BLaER1 treated with 17β-estradiol and CSF1 and Interleukin-3, amounts not matched to agents 10 nM and 100 nM (cell line): Measurements from ENCODE around the gene ADGRL2.

Experiments used
- H3K27ac ChIP-seq, 11 experiments: shearing (Covaris generic); formaldehyde crosslinking; 2 replicates each; pipeline ENCODE4 v1.8.1; 2022
- H3K27me3 ChIP-seq, 11 experiments: shearing (Covaris generic); formaldehyde crosslinking; 2 replicates each; pipeline ENCODE4 v1.8.1; 2022
- H3K36me3 ChIP-seq, 11 experiments: shearing (Covaris generic); formaldehyde crosslinking; 2 replicates each; pipeline ENCODE4 v1.8.1; 2022
- H3K4me1 ChIP-seq, 10 experiments: shearing (Covaris generic); formaldehyde crosslinking; 2 replicates each; pipeline ENCODE4 v1.8.1; 2022
- H3K4me2 ChIP-seq, 11 experiments: shearing (Covaris generic); formaldehyde crosslinking; 2 replicates each; pipeline ENCODE4 v1.8.1; 2022
- H3K4me3 ChIP-seq, 10 experiments: shearing (Covaris generic); formaldehyde crosslinking; 2 replicates each; pipeline ENCODE4 v1.8.1; 2022
- H3K9ac ChIP-seq, 11 experiments: shearing (Covaris generic); formaldehyde crosslinking; 2 replicates each; pipeline ENCODE4 v1.8.1; 2022
- H3K9me3 ChIP-seq, 11 experiments: shearing (Covaris generic); formaldehyde crosslinking; replicated peaks in 1 of 11; 2 replicates each; pipeline ENCODE4 v1.8.1; 2022
- H4K20me1 ChIP-seq, 11 experiments: shearing (Covaris generic); formaldehyde crosslinking; 2 replicates each; pipeline ENCODE4 v1.8.1; 2022
- Cebpa-rat ChIP-seq, 11 experiments: shearing (Covaris generic); IDR thresholded peaks; 2 replicates each; pipeline ENCODE4 v1.8.1; 2022

The ADGRL2 gene

DNA sequence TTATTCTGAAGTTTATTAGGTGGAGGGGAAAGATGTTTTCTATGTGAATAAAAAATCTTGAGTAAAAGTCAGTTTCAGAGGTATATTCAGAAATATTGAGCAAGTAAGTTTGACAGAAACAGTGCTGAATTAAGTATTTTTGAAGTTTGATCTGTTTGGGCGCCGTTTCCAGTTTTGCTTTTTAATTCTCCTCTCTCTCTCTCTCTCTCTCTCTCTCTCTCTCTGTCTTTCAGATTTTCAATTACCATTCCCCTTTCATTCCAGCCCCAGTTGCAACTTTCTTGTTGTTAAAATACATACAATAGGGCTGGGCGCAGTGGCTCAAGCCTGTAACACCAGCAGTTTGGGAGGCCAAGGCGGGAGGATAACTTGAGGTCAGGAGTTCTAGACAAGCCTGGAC, 24.0 kb downstream of the ADGRL2 start:
- Histone ChIP-seq H3K9ac (no peak overlapping the region), H4K20me1 (no peaks in the 10 kb centered on the region), H3K36me3 (no peaks in the 10 kb centered on the region), H3K4me3 (no peak overlapping the region), H3K9me3 (no peaks in the 10 kb centered on the region), H3K27me3 (no peaks in the 10 kb centered on the region), H3K4me1 (no peaks in the 10 kb centered on the region), H3K4me2 (no peak overlapping the region), H3K27ac (no peak overlapping the region)
- no peak for TF ChIP-seq Cebpa-rat (IDR thresholded peaks at IDR 0.05)

DNA sequence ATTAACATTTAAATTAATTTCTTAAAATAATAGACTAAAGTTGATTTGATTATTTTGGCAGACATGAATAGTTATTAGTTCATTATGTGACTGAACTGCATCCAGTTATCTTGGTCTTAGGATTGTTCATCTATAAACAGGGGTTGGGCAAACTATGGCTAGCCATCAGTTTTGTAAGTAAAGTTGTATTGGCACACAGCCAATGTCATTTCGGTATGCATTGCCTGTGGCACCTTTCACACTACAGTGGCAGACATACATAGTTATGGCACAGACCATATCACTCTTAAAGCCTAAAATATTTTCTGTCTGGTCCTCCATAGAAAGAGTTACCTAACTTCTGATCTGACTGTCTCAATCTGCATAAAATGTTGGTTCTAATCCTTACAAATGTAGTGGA, 27.2 kb downstream of the ADGRL2 start:
- H3K4me2 ChIP-seq = no peak overlapping the region
- no peaks in the 10 kb centered on the region for H3K27me3 ChIP-seq
- TF ChIP-seq Cebpa-rat (IDR thresholded peaks at IDR 0.05) = no peak
- H4K20me1 ChIP-seq = no peaks in the 10 kb centered on the region
- H3K4me3 ChIP-seq = no peak overlapping the region
- H3K9me3 ChIP-seq = no peaks in the 10 kb centered on the region
- no peaks in the 10 kb centered on the region for H3K36me3 ChIP-seq
- no peaks in the 10 kb centered on the region for H3K4me1 ChIP-seq
- H3K9ac ChIP-seq = no peak overlapping the region
- H3K27ac ChIP-seq = no peak overlapping the region

DNA sequence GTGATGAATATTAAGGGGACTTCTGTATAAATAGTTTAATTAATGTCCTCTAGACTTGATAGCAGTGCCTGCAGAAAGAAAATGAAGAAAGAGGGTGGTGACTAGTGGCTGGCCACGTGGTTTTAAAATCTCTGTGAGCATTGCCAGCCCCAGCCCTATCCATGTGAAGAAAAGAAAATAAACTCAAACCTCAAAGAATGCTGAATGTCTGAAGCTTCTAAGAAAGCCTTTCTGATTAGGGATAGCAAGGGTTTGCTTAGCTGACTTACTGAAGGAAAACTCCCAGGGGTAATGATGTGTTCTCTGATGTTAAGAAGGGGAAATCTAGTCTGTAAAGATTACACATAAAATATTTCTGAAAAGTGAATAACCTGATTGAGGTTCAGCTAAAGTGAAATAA, 31.8 kb downstream of the ADGRL2 start:
- Histone ChIP-seq H3K4me1 (peaks cover 0 to 21% (median 12%) of the 10 kb centered on the region in 10 experiments; a peak in 12 of 20 replicates), H3K9me3 (no peaks in the 10 kb centered on the region), H3K36me3 (no peaks in the 10 kb centered on the region), H3K27me3 (peaks cover 0 to 9% (median 0%) of the 10 kb centered on the region in 11 experiments; a peak in 2 of 22 replicates), H3K27ac (no peak overlapping the region), H3K4me3 (no peak overlapping the region), H4K20me1 (no peaks in the 10 kb centered on the region), H3K9ac (no peak overlapping the region), H3K4me2 (no peak overlapping the region)
- no peak for TF ChIP-seq Cebpa-rat (IDR thresholded peaks at IDR 0.05)

DNA sequence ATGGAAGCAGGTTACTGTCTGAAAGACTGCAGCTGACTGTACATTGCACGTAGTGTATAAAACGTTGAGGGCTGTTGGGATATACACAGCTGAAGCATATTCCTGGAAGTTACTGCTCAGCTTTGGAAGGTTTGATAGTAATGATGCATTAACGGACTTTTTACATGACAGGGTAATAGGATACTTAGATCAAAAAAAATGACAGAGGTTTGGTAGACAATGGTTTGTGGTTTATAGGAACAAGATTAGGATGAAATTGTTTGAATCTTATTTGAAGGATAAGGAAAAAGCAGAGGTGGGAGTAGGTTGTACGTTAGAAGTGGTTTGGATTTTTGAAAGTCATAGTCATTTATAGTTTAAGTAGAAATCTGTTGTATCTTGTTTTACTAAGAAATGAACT, 33.0 kb downstream of the ADGRL2 start:
- peaks cover 0 to 9% (median 0%) of the 10 kb centered on the region in 11 experiments; a peak in 2 of 22 replicates for H3K27me3 ChIP-seq
- H3K9ac ChIP-seq = no peak overlapping the region
- H4K20me1 ChIP-seq = no peaks in the 10 kb centered on the region
- H3K36me3 ChIP-seq = no peaks in the 10 kb centered on the region
- no peaks in the 10 kb centered on the region for H3K9me3 ChIP-seq
- H3K4me1 ChIP-seq = peaks cover 0 to 21% (median 12%) of the 10 kb centered on the region in 10 experiments; a peak in 12 of 20 replicates
- H3K4me3 ChIP-seq = no peak overlapping the region
- H3K27ac ChIP-seq = no peak overlapping the region
- TF ChIP-seq Cebpa-rat (IDR thresholded peaks at IDR 0.05) = no peak
- H3K4me2 ChIP-seq = no peak overlapping the region

DNA sequence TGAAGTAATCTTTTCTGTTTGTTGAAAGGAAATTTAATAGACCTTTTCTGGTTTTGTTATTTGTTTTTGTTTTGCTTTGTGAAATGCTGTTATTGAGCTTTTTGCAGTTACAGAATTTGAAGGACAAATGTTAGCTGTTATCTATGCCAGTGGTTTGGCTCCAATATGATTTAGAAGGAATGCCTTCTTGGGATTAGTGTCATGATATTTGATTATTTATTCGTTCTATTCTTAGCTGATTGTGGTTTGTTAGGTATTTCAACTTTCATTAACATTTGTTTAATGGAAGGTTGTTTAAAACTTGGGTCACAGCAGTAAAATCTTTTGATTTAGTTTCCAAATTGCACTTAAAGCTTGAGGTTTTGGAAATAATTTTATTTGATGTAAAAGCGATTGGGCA, 33.5 kb downstream of the ADGRL2 start:
- Histone ChIP-seq H4K20me1 (no peaks in the 10 kb centered on the region), H3K4me3 (no peak overlapping the region), H3K9me3 (no peaks in the 10 kb centered on the region), H3K4me2 (peak overlapping the region in 4 of 11 experiments; percentile 6 to 49 (median 30); a peak in 6 of 22 replicates), H3K9ac (no peak overlapping the region), H3K4me1 (peaks cover 0 to 21% (median 12%) of the 10 kb centered on the region in 10 experiments; a peak in 12 of 20 replicates), H3K27ac (no peak overlapping the region), H3K36me3 (no peaks in the 10 kb centered on the region), H3K27me3 (peaks cover 0 to 9% (median 0%) of the 10 kb centered on the region in 11 experiments; a peak in 2 of 22 replicates)
- TF ChIP-seq Cebpa-rat (IDR thresholded peaks at IDR 0.05) = no peak

DNA sequence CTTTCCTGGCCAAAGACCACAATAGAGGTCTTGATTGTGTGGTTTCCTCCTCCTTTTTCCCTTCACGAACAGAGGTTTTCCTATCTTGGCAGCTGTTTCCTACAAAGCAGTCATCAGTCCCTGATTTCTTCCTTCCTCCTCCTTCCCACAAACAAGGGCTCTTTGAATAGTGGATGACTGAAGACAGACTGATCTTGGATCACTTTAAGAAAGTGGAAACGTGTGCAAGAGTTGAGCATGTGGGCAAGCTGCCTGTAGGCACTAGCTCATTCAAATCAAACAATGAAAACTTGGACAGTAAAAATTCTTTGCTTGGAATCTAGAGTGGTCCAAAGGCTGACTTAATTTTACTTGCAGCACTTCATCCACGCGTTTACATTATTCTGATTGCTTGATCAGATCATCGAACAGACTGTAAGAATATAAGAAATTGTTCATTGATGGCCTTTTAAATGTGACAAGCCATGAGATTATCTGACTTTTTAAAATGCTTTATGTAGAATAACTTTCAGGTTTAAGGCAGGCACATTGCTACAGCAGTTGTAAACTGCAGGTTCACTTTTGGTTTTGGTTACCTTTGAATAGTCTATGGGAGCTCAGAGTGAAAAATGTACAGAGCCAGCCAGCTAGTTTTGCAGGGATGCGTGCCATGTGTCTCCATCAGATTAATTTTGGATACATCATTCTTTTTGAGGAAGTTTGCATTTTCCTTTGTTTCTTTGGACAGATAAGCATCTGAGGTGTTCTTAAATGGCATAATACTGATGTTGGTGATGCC, 34.4 kb downstream of the ADGRL2 start:
- TF ChIP-seq Cebpa-rat (IDR thresholded peaks at IDR 0.05) = no peak
- Histone ChIP-seq H3K4me2 (peak overlapping the region in 9 of 11 experiments; percentile 25 to 61 (median 49); a peak in 17 of 22 replicates), H3K9ac (no peak overlapping the region), H3K27ac (no peak overlapping the region), H3K9me3 (no peaks in the 10 kb centered on the region), H3K4me3 (no peak overlapping the region), H4K20me1 (no peaks in the 10 kb centered on the region), H3K27me3 (peaks cover 0 to 9% (median 0%) of the 10 kb centered on the region in 11 experiments; a peak in 2 of 22 replicates), H3K36me3 (no peaks in the 10 kb centered on the region), H3K4me1 (peaks cover 0 to 21% (median 12%) of the 10 kb centered on the region in 10 experiments; a peak in 12 of 20 replicates)

DNA sequence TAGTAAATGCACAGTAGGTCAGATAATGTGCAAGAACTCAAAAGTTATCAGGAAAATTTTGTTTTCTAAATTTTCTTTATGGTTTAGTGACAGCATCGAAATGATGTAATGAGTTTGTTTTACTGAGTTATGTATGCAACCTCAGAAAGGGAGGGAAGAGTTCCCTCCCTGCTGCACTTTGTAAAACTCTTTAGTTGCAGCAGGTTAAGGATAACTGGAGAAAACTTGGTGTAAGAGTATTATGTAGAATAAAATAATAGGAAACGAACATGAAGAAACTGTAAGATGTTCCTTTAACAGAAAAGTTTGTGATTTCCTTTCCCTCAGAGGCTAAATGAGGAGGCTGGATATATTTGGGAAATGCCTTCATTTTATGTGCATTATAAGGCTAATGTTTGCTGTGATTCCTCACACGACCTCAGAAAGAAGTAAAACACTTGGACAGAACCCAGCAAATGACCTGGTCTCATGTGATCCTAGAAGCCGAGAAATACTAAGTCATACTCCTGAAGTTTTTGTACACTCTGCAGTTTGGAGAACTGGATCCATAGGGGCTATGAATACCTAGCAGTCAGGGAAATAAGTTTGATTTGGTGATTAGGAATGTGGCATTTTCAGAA, 35.4 kb downstream of the ADGRL2 start:
- Histone ChIP-seq H3K4me1 (peaks cover 0 to 21% (median 12%) of the 10 kb centered on the region in 10 experiments; a peak in 12 of 20 replicates), H3K4me2 (peak overlapping the region in 2 of 11 experiments; percentile 49 to 51; a peak in 3 of 22 replicates), H3K9ac (no peak overlapping the region), H3K9me3 (no peaks in the 10 kb centered on the region), H3K27ac (no peak overlapping the region), H3K4me3 (no peak overlapping the region), H3K27me3 (peaks cover 0 to 9% (median 0%) of the 10 kb centered on the region in 11 experiments; a peak in 2 of 22 replicates), H4K20me1 (no peaks in the 10 kb centered on the region), H3K36me3 (no peaks in the 10 kb centered on the region)
- no peak for TF ChIP-seq Cebpa-rat (IDR thresholded peaks at IDR 0.05)

DNA sequence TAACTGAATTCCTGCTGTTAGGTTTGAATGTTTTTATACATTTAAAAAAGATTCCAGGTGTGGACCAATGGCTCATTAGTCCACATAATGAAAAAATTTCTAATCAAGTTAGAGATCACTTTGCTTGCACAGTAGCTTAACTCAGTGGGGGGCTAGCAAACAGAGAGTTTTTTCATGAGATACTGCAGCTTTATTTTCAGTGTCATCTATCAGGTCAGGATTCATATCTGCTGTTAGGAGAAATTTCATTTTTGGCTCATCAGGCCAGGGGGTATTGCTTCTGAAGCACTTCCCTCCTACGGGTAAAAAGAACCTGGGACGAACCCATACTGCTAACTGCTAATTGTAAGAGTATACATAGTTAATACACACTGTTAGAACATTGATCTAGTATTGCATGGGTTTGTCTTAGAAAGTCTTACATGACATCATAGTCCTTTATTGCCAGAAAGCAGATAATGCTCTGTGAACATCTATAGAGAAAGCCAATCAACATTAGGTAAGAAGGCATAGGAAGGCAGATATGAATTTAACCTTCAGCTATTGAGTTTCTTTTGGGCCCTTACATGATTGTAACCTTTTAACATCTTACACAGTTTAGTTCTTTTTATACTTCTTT, 38.0 kb downstream of the ADGRL2 start:
- Histone ChIP-seq H3K27ac (no peak overlapping the region), H3K9ac (no peak overlapping the region), H3K4me2 (no peak overlapping the region), H3K27me3 (peaks cover 0 to 9% (median 0%) of the 10 kb centered on the region in 11 experiments; a peak in 2 of 22 replicates), H3K36me3 (no peaks in the 10 kb centered on the region), H4K20me1 (no peaks in the 10 kb centered on the region), H3K9me3 (no peaks in the 10 kb centered on the region), H3K4me3 (no peak overlapping the region), H3K4me1 (peaks cover 0 to 21% (median 12%) of the 10 kb centered on the region in 10 experiments; a peak in 12 of 20 replicates)
- no peak for TF ChIP-seq Cebpa-rat (IDR thresholded peaks at IDR 0.05)

DNA sequence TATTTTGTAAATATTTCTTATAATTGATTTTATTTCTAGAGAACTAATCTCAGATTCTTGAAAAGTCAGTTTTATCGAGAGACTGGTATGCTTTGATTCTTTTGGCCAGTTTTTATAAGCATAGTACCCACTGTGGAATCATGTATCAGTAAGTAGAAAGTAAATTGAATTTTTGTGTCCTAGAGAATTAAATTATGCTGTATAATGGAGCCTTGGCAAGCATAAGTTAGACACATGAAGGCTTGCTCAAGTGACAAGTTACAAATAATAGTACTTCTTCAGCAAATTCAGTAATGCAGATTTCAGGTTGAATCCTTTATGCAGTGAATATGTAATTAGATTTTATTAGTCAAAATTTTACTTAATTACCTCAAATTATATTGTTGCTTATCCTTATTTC, 40.1 kb downstream of the ADGRL2 start:
- H3K4me2 ChIP-seq = no peak overlapping the region
- H3K9me3 ChIP-seq = no peaks in the 10 kb centered on the region
- no peaks in the 10 kb centered on the region for H3K36me3 ChIP-seq
- H3K9ac ChIP-seq = no peak overlapping the region
- peaks cover 0 to 2% (median 0%) of the 10 kb centered on the region in 10 experiments; a peak in 4 of 20 replicates for H3K4me1 ChIP-seq
- TF ChIP-seq Cebpa-rat (IDR thresholded peaks at IDR 0.05) = no peak
- peaks cover 0 to 6% (median 0%) of the 10 kb centered on the region in 11 experiments; a peak in 1 of 22 replicates for H3K27me3 ChIP-seq
- H3K4me3 ChIP-seq = no peak overlapping the region
- no peak overlapping the region for H3K27ac ChIP-seq
- H4K20me1 ChIP-seq = no peaks in the 10 kb centered on the region
